OCI-LY3 (cell line): ENCODE data around the gene LDLRAD1.
"Not testable (repeated sequence)": the region's sequence is repeated elsewhere in the genome, so short reads cannot be mapped to it uniquely, and the experiment has no call there.

ENCODE experiments used
- H2AFZ ChIP-seq: fragments of 200-600, 300-600 bp; shearing (Covaris generic); 2 replicates; pipeline ENCODE4 v1.6.0; 2014; ENCODE audit warnings: antibody characterized with exemption, low read depth, low read length
- H3K27ac ChIP-seq: fragments of 200-600, 300-600 bp; sonication (generic); 2 replicates; pipeline ENCODE4 v1.5.1; 2014; ENCODE audit warnings: mild to moderate bottlenecking, low read length, moderate library complexity, mixed read lengths
- H3K27me3 ChIP-seq: fragments of 200-600, 300-600 bp; sonication (generic); 2 replicates; pipeline ENCODE4 v1.6.1; 2014; ENCODE audit warnings: low read depth, low read length, mixed read lengths
- H3K36me3 ChIP-seq: fragments of 200-600, 300-600 bp; sonication (generic); replicated peaks from 2 replicates; pipeline ENCODE3; 2014; ENCODE audit warnings: low read depth, low read length, mixed read lengths
- H3K4me1 ChIP-seq: fragments of 300-600, 200-600 bp; sonication (generic); 2 replicates; pipeline ENCODE4 v1.6.1; 2014; ENCODE audit warnings: low read length, mixed read lengths
- H3K4me2 ChIP-seq: fragments of 200-600, 300-600 bp; sonication (generic); 2 replicates; pipeline ENCODE4 v1.6.1; 2014; ENCODE audit warnings: low read length, mixed read lengths
- H3K4me3 ChIP-seq: fragments of 300-600, 200-600 bp; sonication (generic); 2 replicates; pipeline ENCODE4 v1.5.1; 2014; ENCODE audit warnings: antibody characterized with exemption, mild to moderate bottlenecking, low read length, moderate library complexity
- H3K79me2 ChIP-seq: fragments of 300-600, 200-600 bp; shearing (Covaris generic); 2 replicates; pipeline ENCODE4 v1.6.1; 2014; ENCODE audit warnings: mild to moderate bottlenecking, low read length, mixed read lengths
- H3K9ac ChIP-seq: fragments of 300-600, 200-600 bp; shearing (Covaris generic); 2 replicates; pipeline ENCODE4 v1.6.0; 2014; ENCODE audit warnings: mild to moderate bottlenecking, low read length, moderate library complexity
- H3K9me3 ChIP-seq: fragments of 200-600, 300-600 bp; shearing (Covaris generic); 2 replicates; pipeline ENCODE4 v1.6.1; 2014; ENCODE audit warnings: low read length, mixed read lengths; ENCODE audit not compliant: insufficient read depth
- H4K20me1 ChIP-seq: fragments of 200-600, 300-600 bp; sonication (generic); 2 replicates; pipeline ENCODE4 v1.6.1; 2016; ENCODE audit warnings: low read length, mixed read lengths; ENCODE audit not compliant: insufficient read depth
- EZH2phosphoT487 ChIP-seq: fragments of 200-600 bp; shearing (Covaris generic); IDR thresholded peaks from 2 replicates; pipeline ENCODE4 v1.6.1; 2018; ENCODE audit warnings: antibody characterized with exemption, mixed run types, low read depth
- TF ChIP-seq, protein P1 (sequence below): fragments of 200-600, 300-600 bp; sonication (generic); IDR thresholded peaks from 2 replicates; pipeline ENCODE4 v1.5.1; 2014; ENCODE audit warnings: antibody characterized with exemption, low read length, low read depth

LDLRAD1 gene

DNA sequence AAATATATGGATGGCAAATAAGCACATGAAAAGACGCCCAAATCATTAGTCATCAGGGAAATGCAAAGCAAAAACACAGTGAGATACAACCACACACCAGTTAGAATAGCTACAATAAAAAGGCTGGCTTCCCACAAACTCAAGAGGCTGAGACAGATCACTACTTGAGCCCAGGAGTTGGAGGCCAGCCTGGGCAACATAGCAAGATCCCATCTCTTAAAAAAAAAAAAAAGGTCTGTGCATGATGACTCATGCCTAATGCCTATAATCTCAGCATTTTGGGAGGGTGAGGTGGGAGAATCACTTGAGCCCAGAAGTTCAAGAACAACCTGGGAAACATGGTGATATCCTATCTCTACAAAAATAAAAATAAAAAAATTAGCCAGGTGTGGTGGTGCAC, 19.8 kb downstream of the LDLRAD1 start:
- H2AFZ ChIP-seq: no peak overlapping the region
- H3K9me3 ChIP-seq: no peaks in the 10 kb centered on the region
- H3K36me3 ChIP-seq: no peaks in the 10 kb centered on the region
- no peak overlapping the region for H3K4me3 ChIP-seq
- H4K20me1 ChIP-seq: no peaks in the 10 kb centered on the region
- no peak overlapping the region for H3K4me2 ChIP-seq
- H3K79me2 ChIP-seq: no peaks in the 10 kb centered on the region
- no peaks in the 10 kb centered on the region for H3K4me1 ChIP-seq
- H3K9ac ChIP-seq: no peak overlapping the region
- H3K27ac ChIP-seq: no peak overlapping the region
- TF ChIP-seq, protein P1, sequence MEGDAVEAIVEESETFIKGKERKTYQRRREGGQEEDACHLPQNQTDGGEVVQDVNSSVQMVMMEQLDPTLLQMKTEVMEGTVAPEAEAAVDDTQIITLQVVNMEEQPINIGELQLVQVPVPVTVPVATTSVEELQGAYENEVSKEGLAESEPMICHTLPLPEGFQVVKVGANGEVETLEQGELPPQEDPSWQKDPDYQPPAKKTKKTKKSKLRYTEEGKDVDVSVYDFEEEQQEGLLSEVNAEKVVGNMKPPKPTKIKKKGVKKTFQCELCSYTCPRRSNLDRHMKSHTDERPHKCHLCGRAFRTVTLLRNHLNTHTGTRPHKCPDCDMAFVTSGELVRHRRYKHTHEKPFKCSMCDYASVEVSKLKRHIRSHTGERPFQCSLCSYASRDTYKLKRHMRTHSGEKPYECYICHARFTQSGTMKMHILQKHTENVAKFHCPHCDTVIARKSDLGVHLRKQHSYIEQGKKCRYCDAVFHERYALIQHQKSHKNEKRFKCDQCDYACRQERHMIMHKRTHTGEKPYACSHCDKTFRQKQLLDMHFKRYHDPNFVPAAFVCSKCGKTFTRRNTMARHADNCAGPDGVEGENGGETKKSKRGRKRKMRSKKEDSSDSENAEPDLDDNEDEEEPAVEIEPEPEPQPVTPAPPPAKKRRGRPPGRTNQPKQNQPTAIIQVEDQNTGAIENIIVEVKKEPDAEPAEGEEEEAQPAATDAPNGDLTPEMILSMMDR: no peak
- no peak for TF ChIP-seq EZH2phosphoT487
- H3K27me3 ChIP-seq: no peaks in the 10 kb centered on the region

DNA sequence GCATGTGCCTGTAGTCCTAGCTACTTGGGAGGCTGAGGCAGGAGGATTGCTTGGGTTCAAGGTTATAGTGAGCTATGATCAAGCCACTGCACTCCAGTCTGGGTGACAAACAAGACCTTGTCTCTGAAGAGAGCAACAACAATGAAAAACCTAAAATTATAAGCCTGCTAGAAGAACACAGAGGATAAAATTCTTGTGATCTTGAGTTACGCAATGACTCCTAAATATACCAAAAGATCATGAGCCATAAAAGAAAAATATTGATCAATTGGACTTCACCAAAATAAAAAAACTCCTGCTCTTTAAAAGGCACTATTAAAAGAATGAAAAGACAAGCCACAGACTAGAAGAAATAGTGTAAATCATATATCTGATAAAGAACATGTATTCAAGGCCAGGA, 22.3 kb downstream of the LDLRAD1 start:
- no peak overlapping the region for H3K27ac ChIP-seq
- no peaks in the 10 kb centered on the region for H3K36me3 ChIP-seq
- H3K4me1 ChIP-seq: no peaks in the 10 kb centered on the region
- no peaks in the 10 kb centered on the region for H3K9me3 ChIP-seq
- no peak for TF ChIP-seq EZH2phosphoT487
- TF ChIP-seq, protein P1: no peak
- H3K27me3 ChIP-seq: no peaks in the 10 kb centered on the region
- no peak overlapping the region for H3K4me3 ChIP-seq
- H3K4me2 ChIP-seq: no peak overlapping the region
- H3K9ac ChIP-seq: no peak overlapping the region
- no peak overlapping the region for H2AFZ ChIP-seq
- H4K20me1 ChIP-seq: no peaks in the 10 kb centered on the region
- H3K79me2 ChIP-seq: no peaks in the 10 kb centered on the region

DNA sequence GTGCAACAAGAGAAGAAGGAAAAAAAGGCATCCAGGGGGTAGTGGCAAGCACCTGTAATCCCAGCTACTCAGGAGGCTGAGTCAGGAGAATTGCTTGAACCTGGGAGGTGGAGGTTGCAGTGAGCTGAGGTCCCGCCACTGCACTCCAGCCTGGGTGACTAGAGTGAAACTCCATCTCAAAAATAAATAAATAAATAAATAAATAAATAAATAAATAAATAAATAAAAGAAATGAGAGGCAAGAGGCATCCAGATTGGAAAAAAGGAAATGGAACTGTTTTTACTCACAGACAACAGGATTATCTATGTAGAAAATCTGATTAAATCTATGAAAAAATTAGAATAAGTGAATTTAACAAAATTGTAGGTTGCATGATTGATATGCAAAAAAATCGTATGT, 23.5 kb downstream of the LDLRAD1 start:
- H3K4me1 ChIP-seq, H3K9me3 ChIP-seq, H3K27ac ChIP-seq, H4K20me1 ChIP-seq, H3K79me2 ChIP-seq, H3K9ac ChIP-seq, H3K4me2 ChIP-seq, H3K4me3 ChIP-seq, H2AFZ ChIP-seq, H3K36me3 ChIP-seq, H3K27me3 ChIP-seq: not testable (repeated sequence)

DNA sequence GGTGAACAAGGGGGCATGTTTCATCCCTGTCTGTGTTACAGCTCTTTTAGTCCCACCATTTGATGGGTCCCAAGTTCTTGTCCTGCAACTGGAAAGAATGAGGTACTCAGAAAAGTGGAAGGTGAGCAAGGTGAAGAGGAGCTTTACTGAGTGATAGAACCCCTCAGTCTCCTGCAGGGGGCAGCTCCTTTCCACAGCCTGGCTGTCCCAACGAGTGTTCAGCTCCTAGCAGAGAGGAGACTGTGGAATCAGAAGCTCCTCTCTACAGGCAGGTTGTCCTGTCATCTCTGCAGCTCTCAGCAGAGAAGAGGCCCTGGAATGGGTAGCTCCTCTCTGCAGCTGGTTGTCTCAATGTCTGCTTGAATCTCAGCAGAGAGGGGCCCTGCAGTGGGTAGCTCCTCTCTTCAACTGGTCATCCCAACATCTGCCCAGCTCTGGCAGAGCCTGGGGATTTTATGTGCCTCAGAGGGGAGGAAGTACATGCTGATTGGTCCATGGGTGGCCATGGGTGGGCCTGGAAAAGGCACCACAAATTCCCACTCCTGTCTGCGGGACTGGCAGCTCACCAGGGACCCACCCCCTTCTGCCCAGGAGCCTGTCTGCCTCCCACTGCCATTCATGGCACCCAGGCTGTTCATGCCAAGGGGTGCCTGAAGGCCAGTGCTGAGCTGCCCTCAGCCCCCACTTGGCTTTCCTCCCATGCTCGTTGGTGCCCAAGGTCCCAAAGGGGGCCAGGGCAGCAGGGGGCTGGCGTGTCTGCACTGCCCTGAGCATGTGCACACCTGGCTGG, 25.7 kb downstream of the LDLRAD1 start:
- Histone ChIP-seq H3K27me3 (no peaks in the 10 kb centered on the region), H3K4me1 (no peaks in the 10 kb centered on the region), H3K4me3 (no peak overlapping the region), H4K20me1 (no peaks in the 10 kb centered on the region), H3K4me2 (no peak overlapping the region), H3K27ac (no peak overlapping the region), H3K9me3 (no peaks in the 10 kb centered on the region), H3K9ac (no peak overlapping the region), H2AFZ (no peak overlapping the region), H3K36me3 (no peaks in the 10 kb centered on the region), H3K79me2 (no peaks in the 10 kb centered on the region)
- TF ChIP-seq EZH2phosphoT487: no peak
- TF ChIP-seq, protein P1: no peak
